ENCODE measurements around the gene STK24. TPM values are rescaled to one million over a fixed set of nuclear protein-coding genes. Genes with fewer than 3 reads are reported as not detected.
A peak's percentile ranks its signal among the peaks of the same experiment; 100 is the strongest.

The STK24 gene
- total RNA-seq, 2 experiments from 2014 or later: 129 TPM

GRCh38 chr13:98450026-98450425, 126.9 kb downstream of the STK24 start:
- Mint-ChIP-seq H3K27me3 (no peaks in the 10 kb centered on the region), H3K4me3 (no peak overlapping the region), H3K4me1 (peaks cover 27% of the 10 kb centered on the region), H3K9me3 (no peaks in the 10 kb centered on the region), H3K36me3 (peaks cover 15% of the 10 kb centered on the region), H3K27ac (peak overlapping the region; percentile 19)
- no peak for DNase-seq

- no peak for DNase-seq
- no peak overlapping the region for H3K27ac Mint-ChIP-seq
- no peaks in the 10 kb centered on the region for H3K9me3 Mint-ChIP-seq
- H3K36me3 Mint-ChIP-seq: peaks cover 15% of the 10 kb centered on the region
- no peaks in the 10 kb centered on the region for H3K27me3 Mint-ChIP-seq
- peaks cover 29% of the 10 kb centered on the region for H3K4me1 Mint-ChIP-seq
- no peak overlapping the region for H3K4me3 Mint-ChIP-seq
Measured at GRCh38 chr13:98449273-98449672, 127.6 kb downstream of the STK24 start.

GRCh38 chr13:98448642-98448928, 128.3 kb downstream of the STK24 start:
- Mint-ChIP-seq H3K27ac (no peak overlapping the region), H3K27me3 (no peaks in the 10 kb centered on the region), H3K36me3 (peaks cover 15% of the 10 kb centered on the region), H3K9me3 (no peaks in the 10 kb centered on the region), H3K4me1 (peaks cover 27% of the 10 kb centered on the region), H3K4me3 (no peak overlapping the region)
- DNase-seq: no peak

- Mint-ChIP-seq H3K27ac (no peak overlapping the region), H3K9me3 (no peaks in the 10 kb centered on the region), H3K27me3 (no peaks in the 10 kb centered on the region), H3K4me1 (peaks cover 27% of the 10 kb centered on the region), H3K36me3 (peaks cover 13% of the 10 kb centered on the region), H3K4me3 (no peak overlapping the region)
- no peak for DNase-seq
Measured at GRCh38 chr13:98447881-98448641, 128.8 kb downstream of the STK24 start.

GRCh38 chr13:98447130-98447529, 129.8 kb downstream of the STK24 start:
- H3K27ac Mint-ChIP-seq: peak overlapping the region; percentile 44
- H3K9me3 Mint-ChIP-seq: no peaks in the 10 kb centered on the region
- H3K36me3 Mint-ChIP-seq: peaks cover 9% of the 10 kb centered on the region
- H3K4me1 Mint-ChIP-seq: peaks cover 27% of the 10 kb centered on the region
- no peaks in the 10 kb centered on the region for H3K27me3 Mint-ChIP-seq
- no peak overlapping the region for H3K4me3 Mint-ChIP-seq
- no peak for DNase-seq

GRCh38 chr13:98446234-98446621, 130.7 kb downstream of the STK24 start:
- no peaks in the 10 kb centered on the region for H3K27me3 Mint-ChIP-seq
- DNase-seq: no peak
- H3K4me1 Mint-ChIP-seq: peaks cover 24% of the 10 kb centered on the region
- no peaks in the 10 kb centered on the region for H3K9me3 Mint-ChIP-seq
- H3K4me3 Mint-ChIP-seq: no peak overlapping the region
- peak overlapping the region; percentile 90 for H3K27ac Mint-ChIP-seq
- peaks cover under 1% of the 10 kb centered on the region for H3K36me3 Mint-ChIP-seq

GRCh38 chr13:98445340-98446233, 131.3 kb downstream of the STK24 start:
- Mint-ChIP-seq H3K4me1 (peaks cover 18% of the 10 kb centered on the region), H3K9me3 (no peaks in the 10 kb centered on the region), H3K4me3 (no peak overlapping the region), H3K36me3 (no peaks in the 10 kb centered on the region), H3K27me3 (no peaks in the 10 kb centered on the region), H3K27ac (peak overlapping the region; percentile 90)
- DNase-seq: peak; percentile 77

- peaks cover 14% of the 10 kb centered on the region for H3K4me1 Mint-ChIP-seq
- H3K4me3 Mint-ChIP-seq: no peak overlapping the region
- no peak for DNase-seq
- H3K9me3 Mint-ChIP-seq: no peaks in the 10 kb centered on the region
- no peaks in the 10 kb centered on the region for H3K27me3 Mint-ChIP-seq
- no peak overlapping the region for H3K27ac Mint-ChIP-seq
- H3K36me3 Mint-ChIP-seq: no peaks in the 10 kb centered on the region
Measured at GRCh38 chr13:98444381-98444780, 132.5 kb downstream of the STK24 start.

GRCh38 chr13:98443800-98444325, 133.0 kb downstream of the STK24 start:
- Mint-ChIP-seq H3K27ac (no peak overlapping the region), H3K4me3 (no peak overlapping the region), H3K27me3 (no peaks in the 10 kb centered on the region), H3K9me3 (no peaks in the 10 kb centered on the region), H3K36me3 (no peaks in the 10 kb centered on the region), H3K4me1 (peaks cover 14% of the 10 kb centered on the region)
- DNase-seq: no peak

- Mint-ChIP-seq H3K4me3 (no peak overlapping the region), H3K36me3 (no peaks in the 10 kb centered on the region), H3K9me3 (no peaks in the 10 kb centered on the region), H3K27me3 (no peaks in the 10 kb centered on the region), H3K27ac (no peak overlapping the region), H3K4me1 (peaks cover 14% of the 10 kb centered on the region)
- DNase-seq: no peak
Measured at GRCh38 chr13:98443329-98443728, 133.6 kb downstream of the STK24 start.

- H3K27me3 Mint-ChIP-seq: no peaks in the 10 kb centered on the region
- no peaks in the 10 kb centered on the region for H3K36me3 Mint-ChIP-seq
- no peak for DNase-seq
- no peak overlapping the region for H3K4me3 Mint-ChIP-seq
- no peak overlapping the region for H3K27ac Mint-ChIP-seq
- peaks cover 14% of the 10 kb centered on the region for H3K4me1 Mint-ChIP-seq
- H3K9me3 Mint-ChIP-seq: no peaks in the 10 kb centered on the region
Measured at GRCh38 chr13:98442391-98443230, 134.3 kb downstream of the STK24 start.

GRCh38 chr13:98441056-98441676, 135.7 kb downstream of the STK24 start:
- no peak for DNase-seq
- no peaks in the 10 kb centered on the region for H3K36me3 Mint-ChIP-seq
- no peak overlapping the region for H3K27ac Mint-ChIP-seq
- peaks cover 14% of the 10 kb centered on the region for H3K4me1 Mint-ChIP-seq
- no peaks in the 10 kb centered on the region for H3K9me3 Mint-ChIP-seq
- H3K27me3 Mint-ChIP-seq: no peaks in the 10 kb centered on the region
- H3K4me3 Mint-ChIP-seq: no peak overlapping the region

- DNase-seq: no peak
- H3K27me3 Mint-ChIP-seq: no peaks in the 10 kb centered on the region
- H3K4me3 Mint-ChIP-seq: no peak overlapping the region
- H3K4me1 Mint-ChIP-seq: peaks cover 12% of the 10 kb centered on the region
- H3K9me3 Mint-ChIP-seq: no peaks in the 10 kb centered on the region
- H3K27ac Mint-ChIP-seq: no peak overlapping the region
- no peaks in the 10 kb centered on the region for H3K36me3 Mint-ChIP-seq
Measured at GRCh38 chr13:98440390-98441055, 136.4 kb downstream of the STK24 start.

GRCh38 chr13:98439896-98440295, 137.0 kb downstream of the STK24 start:
- no peaks in the 10 kb centered on the region for H3K36me3 Mint-ChIP-seq
- peaks cover 6% of the 10 kb centered on the region for H3K4me1 Mint-ChIP-seq
- DNase-seq: no peak
- H3K4me3 Mint-ChIP-seq: no peak overlapping the region
- no peaks in the 10 kb centered on the region for H3K9me3 Mint-ChIP-seq
- no peaks in the 10 kb centered on the region for H3K27me3 Mint-ChIP-seq
- H3K27ac Mint-ChIP-seq: no peak overlapping the region
